ENCODE data around the gene STAT2.
"Not testable (repeated sequence)": the region's sequence is repeated elsewhere in the genome, so short reads cannot be mapped to it uniquely, and the experiment has no call there.

Gene STAT2

DNA sequence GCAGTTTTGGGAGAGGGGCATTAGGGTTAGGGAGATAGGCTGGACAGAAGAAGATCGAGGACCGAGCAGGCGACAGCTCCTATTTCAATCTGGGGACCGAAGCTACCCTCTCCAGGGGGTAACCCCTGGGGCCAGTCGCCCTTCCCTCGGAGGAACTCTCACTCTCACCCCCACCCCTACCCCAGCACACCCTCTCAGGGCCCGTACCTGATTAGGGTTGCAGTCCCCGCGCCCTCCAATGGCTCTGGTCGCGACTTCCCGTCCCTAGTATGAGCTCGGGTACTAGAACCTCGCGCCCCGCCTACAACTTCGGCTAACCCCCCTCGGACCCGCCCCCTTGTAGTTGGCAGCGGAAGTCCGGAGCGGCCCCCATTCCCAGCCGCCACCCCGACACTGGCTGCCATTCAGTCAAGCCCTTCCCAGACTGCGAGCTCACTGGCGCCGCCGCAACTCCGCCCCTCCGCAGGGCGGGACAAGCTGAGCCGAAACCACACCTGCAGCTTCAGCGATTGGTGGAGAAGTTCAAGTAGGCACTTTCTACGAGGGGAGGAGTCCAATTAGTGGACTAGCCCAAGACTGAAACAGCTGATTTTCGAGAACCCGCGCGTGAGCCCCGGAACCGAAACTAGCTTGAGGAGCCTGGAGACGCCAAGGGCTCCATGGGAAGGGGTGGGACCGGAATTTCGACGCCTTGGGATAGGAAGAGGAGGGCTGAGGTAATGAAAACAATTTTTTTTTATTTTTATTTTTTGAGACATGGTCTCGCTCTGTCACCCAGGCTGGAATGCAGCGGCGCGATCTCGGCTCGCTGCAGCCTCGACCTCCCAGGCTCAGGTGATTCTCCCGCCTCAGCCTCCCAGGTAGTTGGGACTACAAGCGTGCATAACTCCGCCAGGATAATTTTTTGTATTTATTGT lies at the start of gene STAT2:
Gene STAT2 (minus strand): TSS at position 257 of the 917 bp plus-strand sequence. CDS start 3,536 bp downstream, outside the sequence.
- DNase-seq: peak; percentile 99
- Mint-ChIP-seq H3K9me3 (no peaks in the 10 kb centered on the region), H3K4me3 (peak within 1 kb of the TSS; percentile 92), H3K36me3 (ENCODE audit: low read depth) (peaks cover 6% of the 10 kb centered on the region), H3K4me1 (peaks cover 35% of the 10 kb centered on the region), H3K27me3 (no peaks in the 10 kb centered on the region), H3K27ac (peak within 1 kb of the TSS; percentile 90)
- ATAC-seq: peak; percentile 97

DNA sequence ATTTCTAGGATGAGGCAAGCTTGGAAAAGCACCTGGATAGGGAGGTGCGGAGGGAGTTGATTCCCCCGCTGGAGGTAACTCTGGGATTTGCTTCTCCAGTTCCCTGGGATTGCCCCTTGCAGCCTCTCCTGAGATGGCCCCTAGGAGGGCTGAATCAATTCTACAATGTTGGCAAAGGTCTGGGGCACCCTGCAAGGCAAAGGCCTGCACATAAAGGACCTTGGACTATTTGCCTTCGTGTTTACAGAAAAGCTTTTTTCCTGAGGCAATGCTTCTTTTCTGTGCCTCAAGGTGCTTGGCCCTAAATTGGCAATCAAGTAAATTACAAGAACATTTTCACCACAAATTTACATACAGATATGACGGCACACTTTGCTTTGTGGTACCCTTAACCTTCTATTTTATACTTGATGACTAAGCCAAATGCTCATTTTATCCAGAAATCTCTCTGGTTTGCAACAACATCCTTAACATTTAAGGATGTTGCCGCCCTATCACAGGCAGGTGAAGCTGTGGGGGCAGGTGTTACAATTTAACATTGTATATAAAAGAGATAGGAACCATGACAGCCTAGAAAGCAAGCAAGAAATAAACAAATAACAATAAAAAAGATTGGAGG lies 49.0 kb upstream of the STAT2 start:
- H3K4me3 Mint-ChIP-seq: no peak overlapping the region
- no peaks in the 10 kb centered on the region for H3K9me3 Mint-ChIP-seq
- no peak for DNase-seq
- H3K27me3 Mint-ChIP-seq: no peaks in the 10 kb centered on the region
- no peak for ATAC-seq
- H3K4me1 Mint-ChIP-seq: no peaks in the 10 kb centered on the region
- H3K27ac Mint-ChIP-seq: no peak overlapping the region
- H3K36me3 Mint-ChIP-seq (ENCODE audit: low read depth): peaks cover 1% of the 10 kb centered on the region

DNA sequence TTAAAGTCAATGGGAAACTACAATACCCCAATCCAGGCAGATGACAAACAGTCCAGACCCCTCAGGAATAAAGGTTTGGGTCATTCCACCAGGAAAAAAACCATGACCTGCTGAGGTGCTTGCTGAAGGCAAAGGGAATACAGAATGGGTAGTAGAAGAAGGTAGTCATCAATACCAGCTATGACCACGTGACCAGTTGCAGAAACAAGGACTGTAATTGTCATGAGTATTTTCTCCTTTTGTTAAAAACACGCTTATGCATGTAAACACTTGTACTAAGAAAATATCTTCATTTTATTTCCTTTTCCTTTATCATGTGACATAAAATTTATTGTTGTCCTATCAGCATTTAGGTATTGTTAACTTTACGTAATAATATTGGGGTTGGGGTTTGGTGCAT lies 44.3 kb upstream of the STAT2 start:
- H3K27me3 Mint-ChIP-seq; H3K4me1 Mint-ChIP-seq; H3K4me3 Mint-ChIP-seq; H3K36me3 Mint-ChIP-seq (ENCODE audit: low read depth); H3K27ac Mint-ChIP-seq; H3K9me3 Mint-ChIP-seq; ATAC-seq; DNase-seq: not testable (repeated sequence)

DNA sequence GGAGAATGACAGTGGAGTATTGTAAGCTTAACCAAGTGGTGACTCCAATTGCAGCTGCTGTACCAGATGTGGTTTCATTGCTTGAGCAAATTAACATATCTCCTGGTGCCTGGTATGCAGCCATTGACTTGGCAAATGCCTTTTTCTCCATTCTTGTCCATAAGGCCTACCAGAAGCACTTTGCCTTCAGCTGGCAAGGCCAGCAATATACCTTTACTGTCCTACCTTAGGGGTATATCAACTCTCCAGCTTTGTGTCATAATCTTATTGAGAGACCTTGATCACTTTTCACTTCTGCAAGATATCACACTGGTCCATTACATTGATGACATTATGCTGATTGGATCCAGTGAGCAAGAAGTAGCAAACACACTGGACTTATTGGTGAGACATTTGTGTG lies 41.7 kb upstream of the STAT2 start:
- peaks cover 11% of the 10 kb centered on the region for H3K9me3 Mint-ChIP-seq
- H3K27ac Mint-ChIP-seq; H3K27me3 Mint-ChIP-seq; ATAC-seq; H3K36me3 Mint-ChIP-seq (ENCODE audit: low read depth); DNase-seq; H3K4me3 Mint-ChIP-seq; H3K4me1 Mint-ChIP-seq: not testable (repeated sequence)

DNA sequence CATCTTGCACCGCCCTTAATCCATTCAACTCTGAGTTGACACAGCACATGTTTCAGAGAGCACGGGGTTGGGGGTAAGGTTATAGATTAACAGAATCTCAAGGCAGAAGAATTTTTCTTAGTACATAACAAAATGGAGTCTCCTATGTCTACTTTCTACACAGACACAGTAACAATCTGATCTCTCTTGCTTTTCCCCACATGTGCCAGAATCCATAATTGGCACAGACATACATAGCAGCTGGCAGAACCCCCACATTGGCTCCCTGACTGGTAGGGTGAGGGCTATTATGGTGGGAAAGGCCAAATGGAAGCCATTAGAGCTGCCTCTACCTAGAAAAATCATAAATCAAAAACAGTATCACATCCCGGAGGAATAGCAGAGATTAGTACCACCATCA lies 41.2 kb upstream of the STAT2 start:
- not testable (repeated sequence) for H3K4me3 Mint-ChIP-seq; DNase-seq; H3K27me3 Mint-ChIP-seq; H3K4me1 Mint-ChIP-seq; H3K36me3 Mint-ChIP-seq (ENCODE audit: low read depth); ATAC-seq; H3K27ac Mint-ChIP-seq
- H3K9me3 Mint-ChIP-seq: peaks cover 11% of the 10 kb centered on the region

DNA sequence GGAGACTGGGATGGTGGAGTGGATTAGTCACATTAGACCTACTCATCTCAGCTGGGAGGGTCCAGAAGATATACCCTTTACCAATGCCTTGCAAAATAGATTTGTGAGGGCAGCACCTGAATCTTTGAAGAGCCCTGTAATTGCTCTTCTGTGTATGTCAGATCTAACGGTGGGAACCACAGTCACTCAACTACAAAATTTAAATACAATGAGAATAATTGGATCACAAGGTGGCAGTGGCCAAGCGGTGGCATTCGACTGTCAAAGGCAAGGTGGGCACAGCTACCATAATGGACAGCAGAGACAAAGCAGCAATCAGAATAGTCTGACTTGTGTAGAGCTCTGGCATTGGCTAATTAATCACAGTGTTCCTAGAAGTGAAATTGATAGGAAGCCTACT lies 39.6 kb upstream of the STAT2 start:
- not testable (repeated sequence) for ATAC-seq; H3K4me1 Mint-ChIP-seq; H3K4me3 Mint-ChIP-seq; H3K27ac Mint-ChIP-seq; H3K36me3 Mint-ChIP-seq (ENCODE audit: low read depth); H3K27me3 Mint-ChIP-seq; DNase-seq
- H3K9me3 Mint-ChIP-seq: peaks cover 11% of the 10 kb centered on the region

DNA sequence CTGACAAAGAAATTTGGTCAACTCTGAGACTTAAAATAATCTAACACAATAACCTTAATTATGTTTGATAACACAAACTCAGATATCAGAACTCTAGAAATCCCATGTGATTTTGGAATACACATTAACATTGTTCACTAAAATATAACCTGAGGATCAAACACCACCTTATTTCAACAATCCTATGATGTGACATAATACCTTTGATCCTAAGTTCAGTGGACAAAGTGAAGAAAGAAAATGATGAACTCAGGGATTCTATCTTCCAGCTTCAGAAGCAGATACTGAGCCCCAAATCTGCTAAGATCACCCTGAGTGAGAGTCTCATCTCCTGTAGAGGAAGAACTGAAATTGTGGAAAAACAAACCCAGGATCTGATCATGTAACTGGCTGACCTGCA lies 38.4 kb upstream of the STAT2 start:
- Mint-ChIP-seq H3K4me3 (no peak overlapping the region), H3K9me3 (peaks cover 11% of the 10 kb centered on the region), H3K4me1 (no peaks in the 10 kb centered on the region), H3K27ac (no peak overlapping the region), H3K27me3 (no peaks in the 10 kb centered on the region), H3K36me3 (ENCODE audit: low read depth) (peaks cover 3% of the 10 kb centered on the region)
- DNase-seq (no peak), ATAC-seq (no peak)

DNA sequence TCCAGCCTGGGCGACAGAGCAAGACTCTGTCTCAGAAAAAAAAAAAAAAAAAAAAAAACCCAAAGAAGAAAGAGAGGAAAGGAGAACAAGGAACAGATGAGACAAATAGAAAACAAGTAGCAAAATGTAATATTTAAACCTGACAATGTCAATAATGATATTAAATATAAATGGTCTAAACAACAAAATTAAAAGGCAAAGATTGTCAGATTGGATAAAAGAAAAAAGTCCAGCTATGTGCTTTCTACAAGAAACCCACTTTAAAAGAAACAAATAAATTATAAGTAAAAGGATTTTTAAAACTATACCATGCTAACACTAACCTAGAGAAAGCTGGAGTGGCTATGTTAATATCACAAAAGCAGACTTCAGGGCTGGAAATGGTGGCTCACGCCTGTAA lies 32.4 kb upstream of the STAT2 start:
- Mint-ChIP-seq H3K4me1 (no peaks in the 10 kb centered on the region), H3K4me3 (no peak overlapping the region), H3K9me3 (no peaks in the 10 kb centered on the region), H3K36me3 (ENCODE audit: low read depth) (no peaks in the 10 kb centered on the region), H3K27ac (no peak overlapping the region), H3K27me3 (no peaks in the 10 kb centered on the region)
- DNase-seq (no peak), ATAC-seq (no peak)

DNA sequence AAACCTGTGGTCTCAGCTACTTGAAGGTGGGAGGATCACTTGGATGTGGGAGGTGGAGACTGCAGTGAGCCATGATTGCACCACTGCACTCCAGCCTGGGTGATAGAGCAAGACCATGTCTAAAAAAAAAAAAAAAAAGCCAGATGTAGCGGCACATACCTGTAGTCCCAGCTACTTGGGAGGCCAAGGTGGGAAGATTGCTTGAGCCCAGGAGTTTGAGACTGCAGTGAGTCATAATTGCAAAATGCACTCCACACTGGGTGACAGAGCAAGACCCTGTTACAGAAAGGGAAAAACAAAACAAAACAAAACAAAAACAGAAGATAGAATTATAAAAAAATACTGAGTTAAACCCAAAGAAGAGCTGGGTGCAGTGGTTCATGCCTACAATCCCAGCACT lies 31.8 kb upstream of the STAT2 start:
- no peak overlapping the region for H3K27ac Mint-ChIP-seq
- no peaks in the 10 kb centered on the region for H3K27me3 Mint-ChIP-seq

DNA sequence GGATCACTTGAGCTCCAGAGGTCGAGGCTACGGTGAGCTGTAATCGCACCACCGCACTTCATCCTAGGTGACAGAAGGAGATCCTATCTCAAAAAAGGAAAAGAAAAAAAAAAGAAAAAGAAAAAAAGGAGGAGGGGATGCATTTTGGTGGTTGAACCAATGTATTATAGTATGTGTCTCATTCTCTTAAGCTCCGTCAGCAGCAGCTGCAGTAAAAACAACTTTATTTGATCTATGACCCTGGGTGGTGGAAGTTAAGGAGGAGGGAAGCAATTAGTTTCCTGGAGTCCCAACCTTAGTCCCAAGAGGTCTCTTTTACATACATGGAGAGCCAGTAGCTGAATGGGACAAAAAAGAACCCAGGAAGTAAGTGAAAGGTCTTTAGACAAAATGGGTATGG lies 29.5 kb upstream of the STAT2 start:
- Mint-ChIP-seq H3K4me3 (no peak overlapping the region), H3K9me3 (no peaks in the 10 kb centered on the region), H3K27me3 (no peaks in the 10 kb centered on the region), H3K4me1 (no peaks in the 10 kb centered on the region), H3K36me3 (ENCODE audit: low read depth) (no peaks in the 10 kb centered on the region), H3K27ac (no peak overlapping the region)
- ATAC-seq: no peak
- no peak for DNase-seq

More for the DNA sequence above, 31.8 kb upstream of the STAT2 start:
- Mint-ChIP-seq H3K36me3 (ENCODE audit: low read depth) (no peaks in the 10 kb centered on the region), H3K4me3 (no peak overlapping the region), H3K4me1 (no peaks in the 10 kb centered on the region), H3K9me3 (no peaks in the 10 kb centered on the region)
- ATAC-seq (no peak), DNase-seq (no peak)

DNA sequence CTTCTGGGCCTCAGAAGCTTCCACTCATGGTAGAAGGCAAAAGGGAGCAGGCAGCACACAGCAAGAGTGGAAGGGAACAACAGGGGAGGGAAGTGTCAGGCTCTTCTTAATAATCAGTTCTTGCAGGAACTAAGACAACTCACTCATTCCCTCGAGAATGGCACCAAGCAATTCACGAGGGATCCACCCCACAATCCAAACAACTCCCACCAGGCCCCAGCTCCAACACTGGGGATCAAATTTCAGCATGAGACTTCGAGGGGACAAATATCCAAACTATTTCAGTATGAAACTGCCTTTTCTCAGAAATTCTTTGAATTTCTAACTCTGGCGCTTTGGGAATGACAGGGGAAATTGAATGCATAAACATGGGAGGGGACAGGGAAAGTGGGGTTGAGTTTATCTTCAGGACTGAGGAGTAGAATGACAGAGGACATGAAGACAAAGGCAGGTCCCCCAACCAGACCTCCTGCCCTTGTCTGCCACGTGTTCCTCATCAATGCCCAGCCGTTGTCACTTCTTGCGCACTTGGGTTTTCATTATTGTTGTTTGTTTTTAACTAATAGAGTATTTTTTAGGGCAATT lies 27.3 kb upstream of the STAT2 start:
- Mint-ChIP-seq H3K27ac (no peak overlapping the region), H3K4me3 (no peak overlapping the region), H3K4me1 (no peaks in the 10 kb centered on the region), H3K27me3 (no peaks in the 10 kb centered on the region), H3K36me3 (ENCODE audit: low read depth) (no peaks in the 10 kb centered on the region), H3K9me3 (no peaks in the 10 kb centered on the region)
- DNase-seq (no peak), ATAC-seq (no peak)

DNA sequence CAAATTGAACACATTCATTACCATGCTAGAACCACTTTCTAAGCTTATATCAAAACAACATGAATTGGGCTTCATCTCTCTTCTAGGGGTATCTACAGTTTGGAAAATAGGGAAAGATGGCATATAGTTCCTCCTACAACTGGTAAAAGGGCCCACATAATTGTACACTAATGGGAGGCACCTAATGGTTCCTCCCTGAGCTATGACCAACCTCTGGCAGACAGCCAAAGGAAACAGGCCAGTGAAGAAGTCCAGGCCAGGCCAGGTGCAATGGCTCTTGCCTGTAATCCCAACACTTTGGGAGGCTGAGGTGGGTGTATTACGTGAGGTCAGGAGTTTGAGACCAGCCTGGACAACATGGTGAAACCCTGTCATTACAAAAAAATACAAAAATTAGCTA lies 26.0 kb upstream of the STAT2 start:
- H3K4me1 Mint-ChIP-seq: no peaks in the 10 kb centered on the region
- H3K9me3 Mint-ChIP-seq: no peaks in the 10 kb centered on the region
- DNase-seq (no peak), ATAC-seq (no peak)
- no peak overlapping the region for H3K4me3 Mint-ChIP-seq
- H3K36me3 Mint-ChIP-seq (ENCODE audit: low read depth): no peaks in the 10 kb centered on the region
- H3K27me3 Mint-ChIP-seq: peaks cover 2% of the 10 kb centered on the region
- H3K27ac Mint-ChIP-seq: no peak overlapping the region

DNA sequence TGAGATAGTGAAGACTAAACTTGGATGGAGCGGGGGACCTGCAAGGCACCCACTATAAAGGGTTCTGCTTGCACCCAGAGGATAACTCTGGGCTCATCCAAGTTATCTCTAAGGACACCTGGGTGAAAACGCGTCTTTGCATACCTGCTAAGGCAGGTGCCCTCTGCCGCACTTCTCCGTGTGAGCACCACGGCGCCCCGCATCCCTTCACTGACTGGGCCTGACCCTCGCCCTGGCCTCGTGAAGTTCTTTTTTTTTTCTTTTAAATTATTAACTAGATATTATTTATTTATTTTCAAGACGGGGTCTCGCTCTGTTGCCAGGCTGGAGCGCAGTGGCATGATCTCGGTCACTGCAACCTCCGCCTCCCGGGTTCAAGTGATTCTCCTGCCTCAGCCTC lies 22.7 kb upstream of the STAT2 start:
- Mint-ChIP-seq H3K27ac (no peak overlapping the region), H3K4me3 (no peak overlapping the region), H3K36me3 (ENCODE audit: low read depth) (no peaks in the 10 kb centered on the region), H3K4me1 (no peaks in the 10 kb centered on the region), H3K27me3 (peaks cover 2% of the 10 kb centered on the region), H3K9me3 (no peaks in the 10 kb centered on the region)
- DNase-seq (no peak), ATAC-seq (no peak)

DNA sequence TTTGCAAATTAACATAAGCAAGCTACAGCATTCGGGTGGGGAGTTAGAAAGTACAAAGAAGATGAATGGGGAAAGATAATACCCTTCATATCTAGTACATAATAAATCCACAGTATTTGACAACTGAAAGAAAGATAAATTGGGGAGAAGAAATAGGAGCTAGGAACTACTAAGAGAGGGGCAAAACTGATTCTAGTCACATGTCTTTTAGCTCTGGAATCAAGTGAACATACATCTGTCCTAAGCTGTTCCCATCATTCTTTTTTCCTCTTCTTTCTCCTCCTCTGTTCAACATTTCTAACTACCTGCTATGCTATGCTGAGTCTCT lies 18.0 kb upstream of the STAT2 start:
- peaks cover 6% of the 10 kb centered on the region for H3K9me3 Mint-ChIP-seq
- H3K27ac Mint-ChIP-seq: no peak overlapping the region
- peaks cover 2% of the 10 kb centered on the region for H3K36me3 Mint-ChIP-seq (ENCODE audit: low read depth)
- H3K4me3 Mint-ChIP-seq: no peak overlapping the region
- DNase-seq (no peak), ATAC-seq (no peak)
- peaks cover 1% of the 10 kb centered on the region for H3K4me1 Mint-ChIP-seq
- peaks cover 2% of the 10 kb centered on the region for H3K27me3 Mint-ChIP-seq

DNA sequence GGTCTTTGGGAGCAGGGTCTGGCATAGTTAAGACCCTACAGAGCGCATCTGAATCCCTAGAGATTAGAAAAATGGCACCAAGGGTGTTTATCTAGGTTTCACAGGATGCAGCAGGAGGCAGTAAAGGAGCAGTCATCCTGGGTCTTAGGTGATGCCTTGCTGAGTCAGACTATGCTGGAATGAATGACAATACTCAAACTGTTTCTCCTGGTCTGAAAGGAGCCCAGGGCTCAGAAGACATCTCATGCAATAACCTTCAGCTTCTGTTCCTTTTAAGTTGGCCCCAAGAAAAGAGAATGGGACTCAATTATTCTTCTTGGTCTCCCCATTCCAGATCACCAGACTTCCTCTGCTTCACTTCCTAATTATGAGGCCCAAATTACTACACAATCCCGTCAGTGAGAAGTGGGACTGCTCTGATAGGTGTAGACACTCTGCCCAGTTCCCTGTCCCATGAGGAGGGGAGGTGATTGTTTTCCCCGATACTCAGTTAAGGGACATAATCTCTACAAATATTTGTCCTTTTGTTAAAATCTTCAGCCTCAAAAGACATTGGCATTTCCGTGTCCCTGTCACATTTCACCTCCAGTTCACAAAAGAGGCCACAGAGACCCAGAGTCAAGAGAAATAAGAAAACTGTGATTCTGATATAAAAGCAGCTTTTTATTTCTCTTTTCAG lies 17.5 kb upstream of the STAT2 start:
- no peak overlapping the region for H3K4me3 Mint-ChIP-seq
- peaks cover 2% of the 10 kb centered on the region for H3K27me3 Mint-ChIP-seq
- H3K36me3 Mint-ChIP-seq (ENCODE audit: low read depth): peaks cover 2% of the 10 kb centered on the region
- ATAC-seq (peak; percentile 68), DNase-seq (no peak)
- no peak overlapping the region for H3K27ac Mint-ChIP-seq
- peaks cover 6% of the 10 kb centered on the region for H3K9me3 Mint-ChIP-seq
- H3K4me1 Mint-ChIP-seq: peaks cover 1% of the 10 kb centered on the region

Measured in activated naive CD8-positive, alpha-beta T cell treated with anti-CD3 and anti-CD28 coated beads, Interleukin-2, amount 50 U/mL, for 24 hours (primary cell).